ENCODE data around the gene PRR16.

PRR16 gene

DNA sequence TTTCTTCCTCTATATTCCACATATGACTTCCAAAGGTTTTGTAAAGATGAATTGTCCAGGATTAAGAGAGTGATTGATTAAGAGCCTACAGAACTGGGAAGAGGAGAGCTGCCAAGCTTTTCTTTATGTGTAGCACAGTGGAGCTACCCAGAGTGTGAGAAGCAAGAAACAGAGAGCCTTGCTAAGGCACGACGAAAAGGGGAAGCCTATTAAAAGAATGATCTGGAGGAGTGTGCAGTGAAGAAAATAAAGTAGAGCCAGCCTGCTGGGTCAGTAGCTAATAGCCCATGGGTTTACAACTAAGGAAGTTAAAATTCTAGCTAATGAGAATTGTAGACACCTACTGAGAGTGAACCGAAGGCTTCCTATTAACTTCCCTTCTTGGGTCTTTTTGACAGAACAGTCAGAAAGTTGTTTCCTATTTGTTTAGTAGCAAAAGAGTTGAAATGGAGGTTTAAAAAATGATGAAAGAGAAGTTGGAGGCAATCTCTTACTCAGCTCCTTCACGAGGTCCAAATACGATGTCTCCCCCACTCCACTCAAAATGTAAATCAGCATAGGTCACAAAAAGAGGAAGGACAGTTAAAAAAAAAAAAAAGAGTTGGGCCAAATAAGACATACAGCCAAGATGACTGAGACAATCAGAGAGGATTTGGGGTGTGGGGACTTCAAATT is 957 bp upstream of the PRR16 start:
- DNase-seq (ENCODE audit: low read depth in 2 of 3, low spot score in 1 of 3): no peak

DNA sequence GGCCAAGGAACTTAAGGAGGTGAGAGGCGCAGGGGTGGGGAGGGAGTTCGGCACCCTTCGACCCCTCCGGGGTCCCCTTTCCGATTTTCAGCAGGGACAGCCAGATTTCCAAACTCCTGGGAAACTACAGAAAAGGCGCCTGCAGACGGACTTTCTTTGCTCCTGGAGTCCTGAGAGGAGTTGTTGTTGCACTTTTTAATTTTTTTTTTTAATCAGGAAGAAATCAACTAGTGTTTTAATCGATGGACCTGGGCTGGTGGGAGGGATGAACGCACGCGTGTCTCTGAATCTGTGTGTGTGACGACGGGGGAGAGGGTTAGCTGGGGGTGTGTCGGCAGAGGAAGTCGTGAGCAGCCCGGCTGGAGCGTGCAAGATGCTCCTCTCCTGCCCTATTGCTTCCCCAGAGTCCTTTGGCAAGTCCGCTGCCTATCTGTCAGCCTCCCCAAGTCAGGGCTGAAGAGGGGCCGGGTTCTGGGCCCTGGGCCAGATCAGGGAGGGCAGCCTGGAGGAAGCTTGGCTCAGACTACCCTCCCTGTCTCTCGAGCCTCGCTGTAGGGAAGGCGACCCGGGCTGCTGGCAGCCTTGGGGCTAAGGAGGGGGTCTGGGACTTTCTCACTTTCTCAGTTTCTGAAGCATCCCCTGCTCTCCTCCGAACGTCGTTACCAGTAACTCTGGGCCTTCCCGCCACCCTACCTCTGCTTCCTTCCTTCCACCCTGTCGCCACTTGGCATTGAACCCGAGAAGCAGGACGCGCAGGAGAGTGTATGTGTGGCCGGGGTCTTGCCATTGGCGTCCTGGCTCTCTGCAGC is 731 bp downstream of the PRR16 start:
- DNase-seq (ENCODE audit: low read depth in 2 of 3, low spot score in 1 of 3): no peak

DNA sequence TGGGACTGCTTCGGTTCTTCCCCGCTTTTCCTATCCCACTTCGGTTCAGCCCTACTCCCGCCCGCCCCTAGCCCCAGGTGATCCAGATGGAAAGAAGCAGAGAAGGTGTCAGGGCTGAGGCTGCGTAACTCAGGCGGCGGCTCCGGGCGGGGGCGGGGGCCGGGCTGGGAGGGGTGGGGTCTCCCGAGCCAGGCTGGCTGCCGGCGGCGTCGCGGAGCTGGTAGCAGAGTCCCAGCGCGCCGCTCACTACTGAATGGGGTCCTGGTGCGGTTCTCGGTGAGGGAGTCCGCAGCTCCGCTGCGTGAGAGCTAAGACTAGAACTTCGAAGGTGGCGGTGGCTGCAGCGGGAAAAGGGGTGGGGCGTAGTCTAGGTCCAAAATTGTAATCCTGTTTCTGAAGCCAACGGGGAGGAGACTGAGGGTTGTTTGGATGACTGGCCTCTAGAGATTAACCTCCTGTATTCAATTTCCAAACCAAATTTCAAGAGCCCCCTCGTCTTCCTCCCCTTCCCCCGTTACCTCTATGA is 1.4 kb downstream of the PRR16 start:
- no peak for DNase-seq (ENCODE audit: low read depth in 2 of 3, low spot score in 1 of 3)

DNA sequence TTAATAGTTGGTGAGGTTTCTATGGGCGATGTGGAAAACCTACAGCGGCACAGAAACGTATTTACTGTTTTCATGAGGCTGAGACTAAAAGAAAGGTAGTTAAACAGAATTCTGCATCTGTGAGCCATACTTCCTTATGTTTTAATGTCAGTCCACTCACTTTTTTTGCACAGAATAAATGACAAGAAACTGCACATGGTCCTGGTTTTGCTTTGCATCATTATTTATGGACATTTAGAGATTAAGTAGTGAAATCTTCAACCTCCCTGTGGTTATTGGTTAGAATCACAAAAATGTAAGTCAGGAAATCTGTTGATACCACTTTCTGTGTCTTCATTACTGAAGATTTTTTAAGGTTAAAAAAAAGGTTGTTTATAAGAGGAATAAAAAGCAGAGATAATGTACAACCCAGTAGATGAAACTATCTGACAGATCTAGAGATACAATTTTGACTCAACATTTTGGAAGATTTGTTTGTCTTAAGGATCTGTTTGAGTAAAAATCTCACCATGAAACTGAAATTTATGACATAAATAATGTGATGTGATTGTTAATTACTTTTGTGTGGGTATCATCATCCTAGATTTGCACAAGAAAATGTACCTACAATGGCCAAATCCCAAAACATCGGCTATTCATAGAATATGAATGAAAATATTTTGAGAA is 2.4 kb downstream of the PRR16 start:
- no peak for DNase-seq (ENCODE audit: low read depth in 2 of 3, low spot score in 1 of 3)

DNA sequence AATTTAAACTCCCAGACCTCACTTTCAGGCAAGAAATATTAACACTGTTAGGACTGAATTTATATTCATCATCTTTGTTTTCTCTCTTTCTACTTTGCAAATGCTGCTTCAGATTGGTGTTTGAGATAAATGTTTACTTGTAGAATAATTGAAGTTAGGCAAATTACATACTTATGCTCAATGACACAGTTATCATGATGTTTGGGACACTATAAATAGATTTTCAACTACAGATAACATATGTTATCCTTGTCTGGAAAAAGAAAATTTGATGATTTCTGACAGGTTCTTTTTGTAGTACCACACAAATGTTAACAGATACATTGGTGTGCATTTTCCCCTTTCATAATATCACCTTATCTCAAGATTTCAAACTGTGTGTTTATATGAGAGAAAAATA is 7.9 kb downstream of the PRR16 start:
- no peak for DNase-seq (ENCODE audit: low read depth in 2 of 3, low spot score in 1 of 3)

DNA sequence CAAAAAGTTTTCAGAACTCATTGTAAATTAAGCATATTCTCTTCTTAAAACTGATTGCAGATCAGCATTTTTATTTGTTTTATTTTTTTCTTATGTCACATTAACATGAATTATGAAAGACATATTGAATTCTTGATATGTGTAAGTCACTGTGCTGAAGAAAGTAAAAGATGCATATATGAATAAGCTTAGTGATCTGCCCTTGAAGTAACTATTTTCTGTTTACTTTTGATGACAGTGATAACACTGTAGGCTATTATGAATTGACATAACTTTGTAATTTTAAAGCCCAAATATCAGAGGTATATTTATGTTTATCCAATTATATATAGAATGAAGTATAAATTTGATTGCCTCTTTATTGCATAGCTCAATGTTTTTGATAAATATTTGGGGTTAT is 8.8 kb downstream of the PRR16 start:
- DNase-seq (ENCODE audit: low read depth in 2 of 3, low spot score in 1 of 3): no peak

DNA sequence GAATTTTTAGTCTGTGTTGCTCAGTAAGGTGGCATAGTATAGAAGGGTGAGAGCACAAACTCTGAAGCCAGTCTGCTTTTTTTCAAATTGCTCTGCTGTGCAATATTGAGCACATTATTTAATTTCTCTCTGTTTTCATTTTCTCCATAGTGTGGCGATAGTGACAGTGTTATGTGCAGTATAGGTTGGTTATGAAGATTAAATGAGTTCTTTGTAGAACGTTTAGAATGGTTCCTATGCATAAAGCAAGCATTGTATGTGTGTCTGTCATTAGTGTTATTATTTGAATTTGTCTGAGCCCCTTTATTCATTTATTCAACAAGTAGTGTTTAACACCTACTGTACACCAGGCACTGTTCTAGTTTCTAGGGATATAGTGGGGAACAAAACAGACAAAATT is 9.2 kb downstream of the PRR16 start:
- DNase-seq (ENCODE audit: low read depth in 2 of 3, low spot score in 1 of 3): no peak

DNA sequence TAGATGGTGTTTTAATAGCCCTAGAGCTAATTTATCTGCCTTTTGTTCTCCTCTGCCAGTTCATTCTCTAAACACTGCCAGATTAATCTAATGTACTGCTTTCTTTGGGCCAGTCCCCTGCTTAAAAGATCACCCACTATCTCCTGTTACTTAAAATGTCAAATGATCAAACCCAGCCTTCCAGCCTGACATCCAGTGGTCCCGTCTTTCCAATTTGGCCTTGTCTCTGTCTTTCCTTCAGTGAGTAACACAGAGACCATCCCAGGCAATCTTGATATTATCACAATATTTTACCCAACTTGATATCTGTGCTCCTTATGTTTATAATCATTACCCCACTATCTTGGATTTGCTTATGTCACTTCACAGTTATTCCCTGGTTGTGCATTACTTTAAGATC is 12.0 kb downstream of the PRR16 start:
- DNase-seq (ENCODE audit: low read depth in 2 of 3, low spot score in 1 of 3): no peak

DNA sequence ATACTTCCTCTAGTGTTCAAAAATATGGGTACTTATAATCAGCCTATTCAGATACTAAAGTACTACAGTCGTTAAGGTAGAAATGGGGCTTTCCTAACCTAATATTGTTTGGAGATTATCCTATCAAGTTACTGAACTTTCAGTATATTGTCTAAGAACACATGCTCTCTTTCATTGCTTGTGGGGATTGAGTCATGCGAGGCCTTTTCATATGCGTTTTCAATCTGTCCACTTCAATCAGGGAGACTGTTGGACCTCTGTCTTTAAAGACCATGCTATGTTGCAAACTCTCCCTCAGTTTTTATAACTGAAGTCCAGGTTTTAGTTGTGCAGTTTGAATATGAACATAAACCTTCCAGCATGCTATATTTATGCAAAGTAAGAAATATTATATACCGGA is 15.0 kb downstream of the PRR16 start:
- DNase-seq (ENCODE audit: low read depth in 2 of 3, low spot score in 1 of 3): no peak

DNA sequence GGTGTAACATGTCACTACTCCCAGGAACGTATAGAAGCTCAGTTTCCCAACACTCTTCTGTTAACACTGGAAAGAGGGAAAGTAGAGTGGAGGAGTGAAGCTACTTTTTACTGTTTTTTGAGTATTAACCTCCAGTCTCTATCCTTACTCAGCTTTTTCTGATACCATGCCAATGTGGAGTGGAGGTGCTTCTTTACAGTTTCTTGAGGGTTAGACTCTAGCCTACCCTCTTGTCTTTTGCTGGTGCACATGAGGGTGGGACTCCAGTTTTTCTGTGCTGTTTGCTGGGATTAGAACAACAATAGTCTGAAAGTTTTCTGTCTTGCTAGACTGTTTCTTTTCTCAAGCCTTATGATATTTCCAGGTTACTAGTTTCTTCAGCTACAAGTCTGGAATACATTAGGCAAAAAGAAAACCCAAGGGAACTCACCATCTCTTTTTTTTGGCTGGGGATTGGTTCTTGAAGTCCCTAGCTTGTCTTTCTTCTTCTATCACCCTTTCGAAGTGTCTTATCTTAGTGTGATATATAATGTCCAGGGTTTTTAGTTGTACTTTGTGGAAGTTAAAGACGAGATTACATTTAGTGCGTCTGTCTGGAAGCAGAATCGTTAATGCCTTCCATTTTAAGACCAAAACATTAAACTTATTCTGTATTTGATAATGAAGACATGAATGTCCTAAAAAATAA is 35.9 kb downstream of the PRR16 start:
- no peak for DNase-seq (ENCODE audit: low read depth in 2 of 3, low spot score in 1 of 3)

DNA sequence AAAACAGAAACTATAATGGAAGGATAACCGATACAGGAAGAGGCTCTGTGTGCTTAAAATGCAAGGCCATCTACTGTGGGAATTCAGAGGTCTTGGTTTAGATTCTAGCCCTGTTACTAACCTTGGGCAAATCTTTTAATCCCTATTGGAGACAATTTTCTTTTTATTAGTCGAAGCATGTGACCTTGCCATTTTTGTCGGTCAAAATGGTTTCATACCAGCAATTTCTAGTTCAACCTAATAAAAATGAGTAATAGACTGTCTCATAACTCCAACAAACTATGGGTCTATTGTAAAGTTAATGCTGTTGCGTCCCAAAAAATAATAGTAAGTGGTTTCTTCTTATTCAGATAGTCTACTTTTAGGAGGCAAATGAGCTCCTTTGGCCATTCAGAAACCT is 38.4 kb downstream of the PRR16 start:
- no peak for DNase-seq (ENCODE audit: low read depth in 2 of 3, low spot score in 1 of 3)

DNA sequence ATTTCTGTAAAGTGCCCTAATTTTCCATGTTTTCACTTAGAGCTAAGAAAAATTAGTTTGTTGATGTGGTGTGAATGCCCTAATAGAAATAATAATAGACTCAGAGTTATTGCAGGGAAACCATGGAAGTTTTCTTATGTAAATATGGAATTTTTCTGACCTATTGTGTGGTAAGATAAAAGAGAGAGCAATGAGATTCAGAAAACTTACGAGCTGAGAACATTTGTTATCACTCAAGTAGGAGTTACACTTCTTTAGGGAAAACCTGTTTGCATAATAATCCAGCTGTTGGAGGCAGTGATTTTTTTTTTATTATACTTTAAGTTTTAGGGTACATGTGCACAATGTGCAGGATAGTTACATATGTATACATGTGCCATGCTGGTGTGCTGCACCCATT is 39.2 kb downstream of the PRR16 start:
- no peak for DNase-seq (ENCODE audit: low read depth in 2 of 3, low spot score in 1 of 3)

DNA sequence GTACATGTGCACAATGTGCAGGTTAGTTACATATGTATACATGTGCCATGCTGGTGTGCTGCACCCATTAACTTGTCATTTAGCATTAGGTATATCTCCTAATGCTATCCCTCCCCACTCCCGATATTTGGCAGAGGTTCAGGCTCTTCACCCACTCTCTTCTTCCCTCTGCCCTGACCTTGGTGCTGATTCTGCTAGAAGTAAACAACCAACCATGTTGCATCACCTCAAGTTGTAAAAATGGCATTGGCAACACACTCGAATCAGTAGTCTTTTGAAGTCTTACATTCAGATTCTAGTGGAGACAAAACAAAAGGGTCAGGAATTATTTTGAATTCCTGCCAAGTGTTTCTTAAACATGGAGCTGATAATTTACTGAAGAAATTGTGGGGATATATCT is 40.0 kb downstream of the PRR16 start:
- no peak for DNase-seq (ENCODE audit: low read depth in 2 of 3, low spot score in 1 of 3)

DNA sequence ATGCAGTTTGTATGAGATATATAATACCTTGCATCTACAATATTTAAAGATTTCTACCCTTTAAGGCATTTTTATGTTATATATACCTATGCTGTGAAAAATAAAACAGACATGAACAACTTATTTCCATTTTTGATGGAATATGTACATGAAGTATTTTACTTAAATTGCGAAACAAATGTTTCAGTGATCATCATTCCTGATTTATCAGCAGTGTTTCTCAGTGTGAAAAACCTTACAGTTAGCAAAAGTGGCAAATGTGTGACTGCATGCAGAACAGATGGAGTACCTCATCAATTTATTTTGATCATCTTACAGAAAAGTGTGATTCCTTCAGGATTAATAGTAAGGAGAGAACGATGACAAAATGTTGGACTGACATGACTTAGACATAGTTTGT is 43.1 kb downstream of the PRR16 start:
- DNase-seq (ENCODE audit: low read depth in 2 of 3, low spot score in 1 of 3): no peak

DNA sequence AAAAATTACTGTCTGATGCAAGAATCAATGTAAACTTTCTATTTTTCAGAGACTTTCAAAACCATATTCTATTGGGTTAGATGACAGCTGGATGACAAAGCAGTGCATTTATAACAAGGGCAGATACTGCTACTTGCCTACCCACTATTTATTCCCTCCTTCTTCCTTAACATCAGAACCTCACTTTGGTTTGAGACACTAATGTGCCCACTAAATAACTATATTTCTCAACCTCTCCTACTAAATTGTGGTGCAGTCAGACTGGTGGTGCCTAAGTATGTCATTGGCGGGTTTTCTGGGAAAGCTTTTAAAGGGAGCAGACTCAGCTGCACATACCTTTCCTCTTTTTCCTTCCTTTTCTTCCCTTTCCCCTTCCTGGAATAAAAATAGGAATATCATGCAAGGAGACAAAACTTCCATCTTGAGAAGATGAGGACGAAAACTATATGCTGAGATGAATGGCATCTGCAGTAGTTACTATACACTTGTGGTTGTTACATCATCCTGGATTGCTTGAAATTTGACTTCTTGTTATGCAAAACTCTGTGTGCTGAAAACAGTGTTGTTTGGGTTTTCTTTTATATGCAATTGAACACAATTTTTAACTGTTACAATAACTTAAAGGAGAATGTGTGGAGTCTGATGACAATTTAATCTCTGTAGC is 43.8 kb downstream of the PRR16 start:
- DNase-seq (ENCODE audit: low read depth in 2 of 3, low spot score in 1 of 3): no peak

DNA sequence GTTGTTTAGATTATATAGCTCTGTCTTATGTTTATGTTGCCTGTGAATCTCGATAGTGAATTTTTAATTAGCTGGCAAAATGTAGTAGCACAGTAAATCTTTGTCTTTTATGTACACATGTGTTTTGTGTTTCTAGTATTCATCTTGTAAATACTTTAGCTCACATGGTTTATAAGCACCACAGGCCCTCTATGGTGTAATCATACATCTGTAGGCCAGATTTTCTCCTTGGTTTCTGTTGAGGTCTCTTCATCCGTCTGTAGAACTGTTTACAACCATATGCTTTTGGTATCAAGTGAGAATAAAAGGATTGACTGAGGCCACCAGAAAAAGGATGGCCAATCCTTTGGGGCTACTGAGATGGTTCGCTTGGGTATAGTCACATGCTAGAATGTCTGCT is 45.0 kb downstream of the PRR16 start:
- DNase-seq (ENCODE audit: low read depth in 2 of 3, low spot score in 1 of 3): no peak

DNA sequence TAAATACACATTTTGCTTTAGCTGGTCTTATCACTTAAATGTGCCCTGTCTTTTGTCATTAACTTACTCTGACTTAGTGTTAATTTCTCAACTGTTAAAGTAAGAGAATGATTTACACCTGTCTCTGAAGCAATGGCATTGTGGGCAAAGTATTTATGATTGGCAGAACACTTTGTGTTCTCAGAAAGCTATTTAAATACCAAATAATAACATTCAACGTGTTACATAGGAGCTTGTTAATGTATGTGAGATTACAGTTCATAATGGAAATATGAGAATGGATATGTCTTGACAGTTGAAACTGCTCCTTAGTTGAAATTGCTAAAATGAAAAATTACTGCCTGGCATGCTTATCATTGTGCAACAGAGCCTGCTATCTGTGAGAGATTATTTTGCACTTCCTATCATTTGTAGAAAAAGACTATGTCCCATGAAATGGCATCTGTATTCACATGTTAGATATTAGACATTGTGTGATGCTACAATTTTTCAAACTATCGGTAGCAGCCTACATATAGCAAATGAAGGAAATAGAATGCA is 46.1 kb downstream of the PRR16 start:
- DNase-seq (ENCODE audit: low read depth in 2 of 3, low spot score in 1 of 3): no peak

DNA sequence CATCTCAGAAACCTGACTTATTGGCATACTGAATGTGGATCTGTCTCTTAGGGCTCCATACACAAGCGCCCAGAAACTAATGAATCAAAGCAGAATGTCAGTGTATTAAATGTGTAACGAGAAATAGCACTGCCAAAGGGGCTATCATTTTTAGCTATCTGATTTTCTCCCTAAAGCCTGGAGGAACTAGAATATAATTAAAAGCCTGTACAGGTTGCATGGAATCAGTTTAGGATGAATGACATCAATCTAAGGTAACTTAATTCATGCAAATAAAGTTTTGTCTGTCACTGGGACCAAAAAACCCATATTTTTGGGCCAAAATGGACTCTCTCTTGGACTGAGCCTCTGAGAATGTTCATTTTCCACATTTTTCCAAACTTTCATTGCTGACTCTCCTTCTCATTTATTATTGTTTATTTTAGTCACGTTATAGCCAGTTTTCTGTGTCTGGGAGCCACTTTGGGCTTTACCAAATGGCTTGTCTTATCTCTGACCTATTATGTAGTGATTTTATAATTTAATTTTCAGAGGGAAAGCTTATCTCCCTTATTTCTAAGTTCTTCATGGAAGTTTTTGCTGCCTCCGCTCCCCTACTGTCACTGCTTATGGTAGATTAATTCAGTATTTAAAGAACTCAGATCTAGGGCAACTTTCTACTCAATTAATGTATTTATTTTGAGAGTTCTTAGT is 47.0 kb downstream of the PRR16 start:
- no peak for DNase-seq (ENCODE audit: low read depth in 2 of 3, low spot score in 1 of 3)

DNA sequence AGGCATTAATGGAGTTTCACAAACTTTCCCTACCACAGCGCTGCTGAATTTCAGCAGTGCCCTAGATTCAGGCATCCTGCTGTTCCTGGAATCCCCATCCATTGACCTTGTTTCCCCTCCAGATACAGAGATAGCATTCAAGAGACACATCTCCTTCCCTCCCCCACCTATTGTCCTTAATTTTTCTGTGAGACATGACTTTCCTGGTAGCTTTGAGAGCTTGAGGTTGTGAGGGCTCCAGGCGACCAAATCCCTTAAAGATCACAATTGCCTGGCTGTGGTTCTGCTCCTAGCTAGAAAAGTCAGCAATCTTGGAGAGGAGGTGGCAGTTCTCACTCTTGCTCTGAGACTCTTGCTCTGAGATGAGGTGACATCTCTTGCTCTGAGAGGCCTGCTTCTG is 48.0 kb downstream of the PRR16 start:
- DNase-seq (ENCODE audit: low read depth in 2 of 3, low spot score in 1 of 3): no peak

Data from stimulated activated CD4-positive, alpha-beta T cell treated with anti-CD3 and anti-CD28 coated beads, Interleukin-12 subunit alpha, Interleukin-12 subunit beta, amount 100 ng/mL, for 48 hours (primary cell).